Astrocyte of the spinal cord (primary cell): ENCODE results near the gene RETREG1.

Experiments
- DNase-seq: peaks from one replicate; pipeline ENCODE4 v3.0.0; 2011; ENCODE audit warnings: low read depth, low spot score
- H3K4me3 ChIP-seq: 2 replicates; pipeline ENCODE4 v1.5.1; 2011; ENCODE audit warnings: low read depth, mild to moderate bottlenecking, low read length, moderate library complexity
- CTCF ChIP-seq: IDR thresholded peaks from 2 replicates; pipeline ENCODE4 v1.5.1; 2012; ENCODE audit warnings: low read depth, mild to moderate bottlenecking, low read length, inconsistent platforms
- in situ Hi-C: cut with HindIII; loops from 2 replicates; pipeline ENCODE4 v1.10.0; 2017; ENCODE audit warnings: low sequenced_read_pairs

Gene RETREG1

GRCh38 chr5:16603701-16604100 is 13.1 kb downstream of the RETREG1 start:
- no peak for TF ChIP-seq CTCF
- H3K4me3 ChIP-seq: no peak overlapping the region
- no peak for DNase-seq
- in situ Hi-C loops: no loop called here

- TF ChIP-seq CTCF: no peak
- no peak for DNase-seq
- in situ Hi-C loops: no loop called here
- H3K4me3 ChIP-seq: no peak overlapping the region
Measured at GRCh38 chr5:16603295-16603694, 13.5 kb downstream of the RETREG1 start.

- in situ Hi-C loops: no loop called here
- no peak for TF ChIP-seq CTCF
- DNase-seq: no peak
- H3K4me3 ChIP-seq: no peak overlapping the region
Measured at GRCh38 chr5:16602182-16602581, 14.6 kb downstream of the RETREG1 start.

GRCh38 chr5:16600946-16601345 is 15.9 kb downstream of the RETREG1 start:
- TF ChIP-seq CTCF: no peak
- no peak overlapping the region for H3K4me3 ChIP-seq
- in situ Hi-C loops: no loop called here
- DNase-seq: no peak

- no peak for TF ChIP-seq CTCF
- in situ Hi-C loops: no loop called here
- no peak overlapping the region for H3K4me3 ChIP-seq
- DNase-seq: peak; percentile 13
Measured at GRCh38 chr5:16600397-16600796, 16.4 kb downstream of the RETREG1 start.

- in situ Hi-C loops: no loop called here
- no peak for DNase-seq
- no peak overlapping the region for H3K4me3 ChIP-seq
- TF ChIP-seq CTCF: no peak
Measured at GRCh38 chr5:16597946-16598694, 18.7 kb downstream of the RETREG1 start.

GRCh38 chr5:16596581-16596940 is 20.2 kb downstream of the RETREG1 start:
- no peak overlapping the region for H3K4me3 ChIP-seq
- peak; percentile 82 for DNase-seq
- in situ Hi-C loops: no loop called here
- no peak for TF ChIP-seq CTCF
